GM12891 (cell line): ENCODE data around the gene RALGAPB.

Experiments
- POLR2A ChIP-seq: IDR thresholded peaks from 2 replicates; pipeline ENCODE4 v1.6.1; 2011; ENCODE audit warnings: low read depth, low read length, control low read depth
- POLR2AphosphoS5 ChIP-seq: IDR thresholded peaks from 2 replicates; pipeline ENCODE4 v1.6.1; 2011; ENCODE audit warnings: low read depth, low read length, control low read depth
- POU2F2 ChIP-seq: IDR thresholded peaks from 2 replicates; pipeline ENCODE4 v1.6.1; 2011; ENCODE audit warnings: low read depth, mild to moderate bottlenecking, control low read depth, low read length, moderate library complexity
- TAF1 ChIP-seq: IDR thresholded peaks from 2 replicates; pipeline ENCODE4 v1.6.1; 2011; ENCODE audit warnings: low read depth, low read length, control low read depth

DNA sequence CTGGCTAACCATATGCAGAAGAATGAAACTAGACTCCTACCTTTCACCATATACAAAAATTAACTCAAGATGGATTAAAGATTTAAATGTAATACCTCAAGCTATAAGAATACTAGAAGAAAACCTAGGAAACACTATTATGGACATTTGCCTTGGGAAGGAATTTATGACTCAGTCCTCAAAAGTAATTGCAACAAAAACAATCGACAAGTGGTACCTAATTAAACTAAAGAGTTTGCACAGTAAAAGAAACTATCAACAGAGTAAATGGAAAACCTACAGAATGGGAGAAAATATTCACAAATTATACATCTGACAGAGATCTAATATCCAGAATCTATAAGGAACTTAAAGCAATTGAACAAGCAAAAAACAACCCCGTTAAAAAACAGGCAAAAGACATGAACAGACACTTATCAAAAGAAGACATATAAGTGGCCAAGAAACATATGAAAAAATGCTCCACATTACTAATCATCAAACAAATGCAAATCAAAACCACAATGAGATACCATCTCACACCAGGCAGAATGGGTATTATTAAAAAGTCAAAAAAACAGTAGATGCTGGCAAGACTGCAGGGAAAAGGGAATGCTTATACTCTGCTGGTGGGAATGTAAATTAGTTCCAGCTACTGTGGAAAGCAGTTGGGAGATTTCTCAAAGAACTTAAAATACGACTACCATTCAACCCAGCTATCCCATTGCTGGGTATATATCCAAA, 31.9 kb downstream of the RALGAPB start:
- TF ChIP-seq POLR2A (no peak), POLR2AphosphoS5 (no peak), TAF1 (no peak), POU2F2 (no peak)
